Kidney (tissue), 14 donors: ENCODE measurements around the gene NAMPT. TPM values are rescaled to one million over a fixed set of nuclear protein-coding genes. Genes with fewer than 3 reads are reported as not detected.
A peak's percentile ranks its signal among the peaks of the same experiment; 100 is the strongest.

Source experiments
- DNase-seq, 5 donors: peaks; one replicate each; pipeline ENCODE4 v3.0.0-alpha.2; 2013 to 2020
- FAIRE-seq: peaks from 2 replicates; lab custom pipeline; 2012; peaks lifted over from hg19 to GRCh38; lab: Jason Lieb, UNC
- H3K27ac ChIP-seq, 2 donors: one replicate each; pipeline ENCODE4 v1.7.0; 2013; ENCODE audit warnings: low read depth in 2 of 2, low read length in 2 of 2, inconsistent platforms in 1 of 2
- H3K27me3 ChIP-seq: one replicate; pipeline ENCODE4 v1.7.1; 2013; ENCODE audit warnings: low read length, inconsistent platforms; ENCODE audit not compliant: control insufficient read depth, insufficient read depth
- H3K36me3 ChIP-seq, 3 donors: one replicate each; pipeline versions ENCODE4 v1.7.0 to v1.7.1; 2013; ENCODE audit warnings: low read length in 3 of 3, control low read depth in 1 of 3, inconsistent platforms in 1 of 3; ENCODE audit not compliant: insufficient read depth in 3 of 3, control insufficient read depth in 2 of 3
- H3K4me1 ChIP-seq, 3 donors: one replicate each; pipeline versions ENCODE4 v1.7.0 to v1.7.1; 2013; ENCODE audit warnings: low read length in 3 of 3, inconsistent platforms in 1 of 3, low read depth in 1 of 3; ENCODE audit not compliant: control insufficient read depth in 2 of 3, insufficient read depth in 2 of 3
- H3K4me3 ChIP-seq, 3 donors: one replicate each; pipeline versions ENCODE4 v1.7.0 to v1.8.1; 2013; ENCODE audit warnings: low read length in 3 of 3, control low read depth in 1 of 3, inconsistent platforms in 1 of 3
- H3K9ac ChIP-seq, 3 donors: one replicate each; pipeline versions ENCODE4 v1.7.0 to v1.7.1; 2013; ENCODE audit warnings: low read length in 3 of 3, control low read depth in 1 of 3, inconsistent platforms in 1 of 3
- H3K9me3 ChIP-seq, 3 donors: one replicate each; pipeline versions ENCODE4 v1.7.0 to v1.7.1; 2013; ENCODE audit warnings: low read length in 3 of 3, control low read depth in 1 of 3, inconsistent platforms in 1 of 3; ENCODE audit not compliant: control insufficient read depth in 2 of 3, insufficient read depth in 1 of 3
- CTCF ChIP-seq: IDR thresholded peaks from 3 replicates; pipeline ENCODE4 v1.5.1; 2012; ENCODE audit warnings: mild to moderate bottlenecking, moderate library complexity, borderline replicate concordance; ENCODE audit not compliant: insufficient read depth; ENCODE audit errors: extremely low read depth
- intact Hi-C: fragments of 100-400 bp; cut with DNase I; formaldehyde crosslinking; loops from one replicate; pipeline ENCODE4 v1.11.1; 2022
- polyA plus RNA-seq: library from polyadenylated mRNA; stranded (reverse); fragments of 350-450 nt; fragmentation: Illumina TruSeq; extraction: RNeasy Lipid Tissue Mini Kit (QIAGEN cat#74804); gene quantifications from one replicate; pipeline ENCODE4 v1.2.3, GENCODE V29; 2014; ENCODE audit warnings: low read depth, low replicate concordance; ENCODE audit not compliant: insufficient read depth
- total RNA-seq: library from RNA; stranded (reverse); fragmentation: NEBNext Ultra II Directional; extraction: Animal tissue kit (Norgen Biotek cat#: 25700); gene quantifications from one replicate; pipeline ENCODE4 v1.2.1, GENCODE V29; 2021
- donor health status: control.
- donor health status: control.
- donor health status: control.
- donor health status: control.
- donor health status: control.
- donor health status: DM: yes; HTN: yes; CAD: no.
- donor health status: Normal renal cell carcinoma (clear cell type).

The NAMPT gene
- total and polyA plus RNA-seq, 2 donors from 2014 or later = 16.5 to 217 TPM

DNA sequence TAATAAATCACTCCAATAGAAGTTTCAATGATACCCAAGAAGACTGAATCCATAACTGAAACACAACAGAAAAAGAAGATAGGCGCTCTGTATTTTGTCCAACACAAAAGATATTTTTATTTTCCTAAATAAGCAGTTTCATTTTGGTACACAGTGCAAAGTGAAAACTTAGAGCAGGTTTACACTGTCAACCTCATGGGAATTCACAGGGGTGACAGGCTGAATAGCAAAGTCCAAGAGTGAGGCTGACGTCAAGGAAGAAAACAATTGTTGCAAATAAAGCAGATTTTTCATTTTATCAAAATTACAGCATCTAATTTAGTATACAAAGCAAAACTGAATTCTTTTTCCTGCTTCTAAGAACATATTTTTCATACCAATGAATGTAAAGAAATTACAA is 28.6 kb downstream of the NAMPT start:
- Histone ChIP-seq H3K4me1 (no peaks in the 10 kb centered on the region), H3K9me3 (no peaks in the 10 kb centered on the region), H3K27ac (no peak overlapping the region), H3K36me3 (peaks cover 0 to 45% (median 18%) of the 10 kb centered on the region in 3 donors), H3K4me3 (no peak overlapping the region), H3K9ac (no peak overlapping the region), H3K27me3 (no peaks in the 10 kb centered on the region)
- no peak for FAIRE-seq
- TF ChIP-seq CTCF = no peak
- DNase-seq = no peak
- intact Hi-C loops = no loop called here

- intact Hi-C loops = no loop called here
- H3K4me1 ChIP-seq = no peaks in the 10 kb centered on the region
- H3K9me3 ChIP-seq = no peaks in the 10 kb centered on the region
- no peak overlapping the region for H3K4me3 ChIP-seq
- no peak for TF ChIP-seq CTCF
- no peak for DNase-seq
- no peak overlapping the region for H3K27ac ChIP-seq
- no peaks in the 10 kb centered on the region for H3K27me3 ChIP-seq
- H3K9ac ChIP-seq = no peak overlapping the region
- H3K36me3 ChIP-seq = peaks cover 0 to 38% (median 14%) of the 10 kb centered on the region in 3 donors
- FAIRE-seq = no peak
These were observed 29.5 kb downstream of the NAMPT start for GRCh38 chr7:106255246-106255645.

DNA sequence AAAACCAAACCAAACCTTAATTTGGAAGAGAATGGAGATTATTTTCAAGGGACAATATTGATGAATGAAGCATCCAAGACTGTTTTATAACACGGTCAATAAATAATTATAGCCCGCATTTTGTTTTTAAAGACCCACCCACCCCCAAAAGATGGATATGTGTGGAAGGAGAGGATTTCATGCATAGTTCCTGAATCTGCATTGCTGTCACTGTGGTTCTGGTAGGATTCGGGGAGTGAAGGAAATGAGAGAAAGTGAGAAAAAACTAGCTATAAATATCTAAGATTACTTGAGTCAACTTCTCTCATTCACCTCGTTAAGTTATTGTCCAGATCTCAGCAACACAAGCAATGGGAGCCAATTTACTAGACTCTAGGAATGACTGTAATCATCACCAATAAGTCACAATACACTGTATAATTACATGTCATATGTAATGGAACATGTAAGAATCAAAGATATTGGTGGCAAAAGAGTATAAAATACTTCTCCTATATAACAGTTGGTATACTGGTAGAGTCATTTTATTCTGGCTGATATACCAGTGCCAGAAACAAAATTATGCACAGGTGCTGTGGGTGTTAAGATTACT is 30.2 kb downstream of the NAMPT start:
- Histone ChIP-seq H3K9ac (no peak overlapping the region), H3K27ac (no peak overlapping the region), H3K4me3 (no peak overlapping the region), H3K9me3 (no peaks in the 10 kb centered on the region), H3K4me1 (no peaks in the 10 kb centered on the region), H3K27me3 (no peaks in the 10 kb centered on the region), H3K36me3 (peaks cover 0 to 34% (median 11%) of the 10 kb centered on the region in 3 donors)
- DNase-seq (no peak), FAIRE-seq (no peak)
- TF ChIP-seq CTCF = no peak
- intact Hi-C loops = no loop called here

DNA sequence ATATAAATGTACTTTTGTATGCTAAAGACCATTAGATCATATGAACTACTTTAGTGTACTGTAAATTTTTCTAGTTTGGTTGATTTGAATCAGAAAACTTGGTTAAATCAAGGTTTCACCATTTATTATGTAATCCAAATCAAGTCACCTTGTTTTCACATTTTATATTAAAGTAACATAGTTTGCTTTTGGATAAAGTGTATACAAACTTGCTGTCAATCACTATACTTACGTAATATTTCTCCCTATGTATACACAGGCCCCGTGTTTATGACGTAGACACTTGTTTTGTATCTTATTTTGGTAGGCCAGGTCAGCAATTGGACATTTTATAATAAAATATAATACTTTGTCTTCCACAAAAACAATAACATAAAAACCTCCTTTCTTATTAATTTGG is 32.2 kb downstream of the NAMPT start:
- Histone ChIP-seq H3K9me3 (no peaks in the 10 kb centered on the region), H3K27me3 (no peaks in the 10 kb centered on the region), H3K9ac (no peak overlapping the region), H3K4me3 (no peak overlapping the region), H3K36me3 (peaks cover 0 to 24% (median 9%) of the 10 kb centered on the region in 3 donors), H3K4me1 (no peaks in the 10 kb centered on the region), H3K27ac (no peak overlapping the region)
- peak; percentile 21 for FAIRE-seq
- TF ChIP-seq CTCF = no peak
- intact Hi-C loops = no loop called here
- DNase-seq = no peak
